AG09319 (cell line): ENCODE results near the gene PDE4D.
A peak's percentile ranks its signal among the peaks of the same experiment; 100 is the strongest.

Experiments used
- DNase-seq: peaks from one replicate; pipeline ENCODE4 v3.0.0-alpha.2; 2010; ENCODE audit warnings: low read depth; ENCODE audit errors: extremely low read depth
- TF ChIP-seq, protein P1 (sequence below): IDR thresholded peaks from 2 replicates; pipeline ENCODE4 v1.5.1; 2011; ENCODE audit warnings: low read depth, mild to moderate bottlenecking, inconsistent platforms, low read length, moderate library complexity

PDE4D gene

GRCh38 chr5:59591162-59591561, 302.4 kb downstream of the PDE4D start:
- TF ChIP-seq, protein P1, sequence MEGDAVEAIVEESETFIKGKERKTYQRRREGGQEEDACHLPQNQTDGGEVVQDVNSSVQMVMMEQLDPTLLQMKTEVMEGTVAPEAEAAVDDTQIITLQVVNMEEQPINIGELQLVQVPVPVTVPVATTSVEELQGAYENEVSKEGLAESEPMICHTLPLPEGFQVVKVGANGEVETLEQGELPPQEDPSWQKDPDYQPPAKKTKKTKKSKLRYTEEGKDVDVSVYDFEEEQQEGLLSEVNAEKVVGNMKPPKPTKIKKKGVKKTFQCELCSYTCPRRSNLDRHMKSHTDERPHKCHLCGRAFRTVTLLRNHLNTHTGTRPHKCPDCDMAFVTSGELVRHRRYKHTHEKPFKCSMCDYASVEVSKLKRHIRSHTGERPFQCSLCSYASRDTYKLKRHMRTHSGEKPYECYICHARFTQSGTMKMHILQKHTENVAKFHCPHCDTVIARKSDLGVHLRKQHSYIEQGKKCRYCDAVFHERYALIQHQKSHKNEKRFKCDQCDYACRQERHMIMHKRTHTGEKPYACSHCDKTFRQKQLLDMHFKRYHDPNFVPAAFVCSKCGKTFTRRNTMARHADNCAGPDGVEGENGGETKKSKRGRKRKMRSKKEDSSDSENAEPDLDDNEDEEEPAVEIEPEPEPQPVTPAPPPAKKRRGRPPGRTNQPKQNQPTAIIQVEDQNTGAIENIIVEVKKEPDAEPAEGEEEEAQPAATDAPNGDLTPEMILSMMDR: no peak
- no peak for DNase-seq

- no peak for DNase-seq
- TF ChIP-seq, protein P1: no peak
Measured at GRCh38 chr5:59588922-59589321, 304.6 kb downstream of the PDE4D start.

DNA sequence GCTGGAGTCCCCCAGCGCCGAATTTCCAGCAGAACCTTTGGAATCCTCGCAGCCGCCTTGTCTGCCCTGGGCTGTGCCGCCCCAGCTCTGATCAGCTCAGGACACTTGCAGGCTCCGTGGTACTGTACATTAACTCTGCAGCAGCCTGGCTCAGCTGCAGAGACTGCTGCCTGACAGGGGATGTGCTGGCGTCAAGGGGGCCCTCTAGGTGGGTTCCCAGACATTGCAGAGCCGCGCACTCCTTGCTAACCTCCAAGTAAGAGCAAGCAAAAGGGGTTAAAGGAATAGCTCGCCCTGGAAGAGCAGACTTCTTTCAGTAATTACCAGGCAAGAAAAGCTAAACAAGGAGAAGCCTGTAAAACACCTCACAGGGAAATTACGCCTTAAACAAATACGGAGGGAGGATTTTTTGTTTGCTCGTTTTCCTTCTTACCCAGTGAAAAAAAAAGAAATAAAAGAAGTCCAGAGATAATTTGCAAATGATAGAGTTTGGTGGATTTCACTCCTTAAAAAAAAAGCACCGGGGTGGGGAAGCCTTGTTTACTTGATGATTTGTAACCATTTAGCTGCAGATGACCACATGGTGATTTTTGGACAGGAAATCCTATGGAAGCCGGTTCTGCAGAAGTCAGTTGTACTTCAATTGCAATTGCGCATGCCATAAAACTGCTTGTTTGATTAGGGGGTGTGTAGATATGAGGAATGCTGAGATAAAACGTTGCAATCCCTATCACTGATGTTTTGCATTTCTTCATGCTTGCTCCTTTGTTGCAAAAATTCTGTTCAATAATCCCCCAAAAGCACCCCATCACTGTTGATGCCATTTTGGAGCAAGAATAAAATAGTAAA, 305.8 kb downstream of the PDE4D start:
- TF ChIP-seq, protein P1: peak; percentile 26
- DNase-seq: no peak

GRCh38 chr5:59586841-59587240, 306.7 kb downstream of the PDE4D start:
- DNase-seq: no peak
- TF ChIP-seq, protein P1: no peak

DNA sequence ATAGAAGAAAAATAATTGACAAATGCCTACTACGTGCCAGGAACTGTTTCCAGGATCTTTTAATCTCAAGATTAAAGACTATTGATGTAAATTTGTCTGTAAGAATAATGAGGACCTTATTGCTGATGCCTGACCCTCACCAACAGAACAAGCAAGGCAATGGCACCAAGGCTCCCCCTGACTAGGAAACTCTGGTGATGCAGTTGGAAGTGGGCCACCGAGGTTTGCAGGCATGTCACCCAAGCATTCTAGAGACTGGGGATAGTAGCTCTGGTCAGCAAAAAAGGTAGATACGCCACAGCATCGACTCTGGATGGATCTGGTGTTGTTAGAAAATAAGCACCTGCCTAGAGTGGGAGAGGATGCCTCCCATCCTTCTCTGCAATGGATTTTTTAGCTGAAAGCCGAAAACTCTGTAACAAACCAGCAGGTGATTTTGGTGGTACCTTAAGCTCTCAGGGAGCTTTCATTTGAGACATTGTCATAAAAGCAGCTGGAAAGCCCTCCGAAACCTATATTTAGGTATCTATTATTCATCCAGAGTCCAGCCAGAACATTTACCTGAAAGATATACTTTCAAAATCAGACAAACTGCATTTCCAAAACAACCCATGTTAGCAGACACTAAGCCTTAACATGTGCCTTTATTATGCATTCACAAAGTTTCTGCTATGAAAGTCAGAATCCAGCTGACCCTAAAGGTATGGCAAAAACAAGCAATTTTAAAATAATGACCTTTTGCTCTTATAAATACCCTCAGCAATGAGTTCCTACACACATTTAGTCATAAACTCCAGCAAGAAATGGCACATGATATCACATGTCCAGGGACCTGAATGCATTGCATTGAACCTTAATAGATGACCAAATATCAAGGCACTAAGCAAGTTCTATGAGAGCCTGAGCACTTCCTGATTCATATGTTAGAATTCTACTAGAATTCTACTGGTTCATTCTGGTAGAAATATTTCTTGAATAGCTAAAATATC, 308.4 kb downstream of the PDE4D start:
- TF ChIP-seq, protein P1: no peak
- DNase-seq: no peak

DNA sequence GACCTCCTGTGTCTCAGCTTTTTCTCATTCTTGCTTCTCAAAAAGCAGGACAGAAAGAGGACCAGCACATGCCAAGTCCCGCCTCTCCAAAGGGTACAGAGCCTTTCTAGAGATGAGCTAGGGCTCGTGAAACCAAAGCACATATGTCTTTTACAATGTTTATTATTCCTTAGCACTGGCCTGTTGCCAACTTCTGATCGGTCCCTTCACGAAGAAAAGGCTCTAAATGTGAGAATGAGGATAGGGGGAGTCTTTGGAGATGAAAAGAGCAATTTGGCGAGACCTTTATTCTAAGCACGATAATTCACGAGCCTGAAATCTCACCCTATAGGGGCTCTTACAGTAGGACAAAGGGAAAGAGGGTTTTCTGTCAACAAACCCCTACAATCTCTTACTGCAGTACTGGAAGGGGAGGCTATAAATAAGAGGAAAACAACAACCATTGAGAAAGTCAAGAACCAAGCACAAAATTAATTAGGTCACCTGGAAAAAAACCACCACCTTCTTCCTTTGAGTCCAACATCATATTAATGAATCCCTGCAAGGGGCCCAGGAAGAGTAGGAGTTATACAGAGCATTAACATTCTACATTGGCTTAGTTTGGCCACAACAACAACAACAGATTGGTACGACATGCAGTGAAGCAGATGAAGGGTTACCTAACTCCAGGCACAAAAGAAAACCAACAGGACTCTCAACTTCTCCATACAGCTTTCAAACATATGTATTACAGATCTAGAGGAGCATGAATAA, 309.5 kb downstream of the PDE4D start:
- TF ChIP-seq, protein P1: no peak
- DNase-seq: no peak
